ENCODE data around the gene PDE6C. TPM values are rescaled to one million over a fixed set of nuclear protein-coding genes. Genes with fewer than 3 reads are reported as not detected.

The PDE6C gene
- not detected in 2 replicates for total RNA-seq (2014; rRNA removed; shearing (Covaris generic))
- polyA plus RNA-seq (2015; cell fraction: cytosol; rRNA removed) = 0.66 TPM in 1 of 2 replicates, not detected in the other
- not detected in 2 replicates for polyA plus RNA-seq (2015; cell fraction: nucleus; rRNA removed)

DNA sequence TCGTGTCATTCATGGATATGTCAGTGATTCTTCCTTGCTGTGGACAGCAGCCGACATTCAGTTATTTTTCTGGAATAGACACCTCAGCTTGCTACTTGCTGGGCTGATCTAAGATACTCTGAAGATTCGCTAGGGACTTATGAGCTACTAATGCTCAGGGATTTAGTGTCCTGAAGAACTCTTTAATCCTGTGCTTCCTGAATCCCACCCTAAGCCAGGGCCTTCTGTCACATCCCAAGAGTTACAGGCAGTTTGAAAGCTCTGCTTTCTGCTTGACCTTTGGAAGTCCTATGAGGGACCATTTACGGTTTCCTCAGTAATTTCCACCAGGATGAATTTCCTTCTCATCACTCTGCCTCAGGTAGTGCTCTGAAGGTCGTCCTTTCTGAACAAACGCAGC is at the start of gene PDE6C:
Gene PDE6C (plus strand): TSS at position 227 of the 400 bp plus-strand sequence. CDS start 189 bp downstream, outside the sequence.
- DNase-seq (ENCODE audit: low read depth) = no peak

DNA sequence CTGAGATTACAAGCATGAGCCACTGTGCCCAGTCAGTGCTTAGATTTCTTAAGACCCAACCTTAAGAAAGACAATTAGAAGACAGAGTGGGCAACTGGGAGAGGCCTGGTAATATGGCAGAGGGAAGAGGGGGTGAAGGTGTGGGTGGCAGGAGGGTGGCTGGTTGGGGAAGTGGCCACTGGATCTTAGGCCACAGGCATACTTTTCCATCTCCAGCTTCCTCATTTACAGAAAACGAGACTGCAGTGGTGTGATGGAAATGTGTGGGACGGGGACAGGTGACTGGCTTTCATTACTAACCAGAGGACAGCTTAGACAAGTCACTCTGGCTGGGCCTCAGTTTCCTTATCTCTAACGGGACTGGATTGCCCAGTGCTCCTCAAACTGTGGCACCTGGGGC is 46.9 kb upstream of the PDE6C start:
- no peak for DNase-seq (ENCODE audit: low read depth)

DNA sequence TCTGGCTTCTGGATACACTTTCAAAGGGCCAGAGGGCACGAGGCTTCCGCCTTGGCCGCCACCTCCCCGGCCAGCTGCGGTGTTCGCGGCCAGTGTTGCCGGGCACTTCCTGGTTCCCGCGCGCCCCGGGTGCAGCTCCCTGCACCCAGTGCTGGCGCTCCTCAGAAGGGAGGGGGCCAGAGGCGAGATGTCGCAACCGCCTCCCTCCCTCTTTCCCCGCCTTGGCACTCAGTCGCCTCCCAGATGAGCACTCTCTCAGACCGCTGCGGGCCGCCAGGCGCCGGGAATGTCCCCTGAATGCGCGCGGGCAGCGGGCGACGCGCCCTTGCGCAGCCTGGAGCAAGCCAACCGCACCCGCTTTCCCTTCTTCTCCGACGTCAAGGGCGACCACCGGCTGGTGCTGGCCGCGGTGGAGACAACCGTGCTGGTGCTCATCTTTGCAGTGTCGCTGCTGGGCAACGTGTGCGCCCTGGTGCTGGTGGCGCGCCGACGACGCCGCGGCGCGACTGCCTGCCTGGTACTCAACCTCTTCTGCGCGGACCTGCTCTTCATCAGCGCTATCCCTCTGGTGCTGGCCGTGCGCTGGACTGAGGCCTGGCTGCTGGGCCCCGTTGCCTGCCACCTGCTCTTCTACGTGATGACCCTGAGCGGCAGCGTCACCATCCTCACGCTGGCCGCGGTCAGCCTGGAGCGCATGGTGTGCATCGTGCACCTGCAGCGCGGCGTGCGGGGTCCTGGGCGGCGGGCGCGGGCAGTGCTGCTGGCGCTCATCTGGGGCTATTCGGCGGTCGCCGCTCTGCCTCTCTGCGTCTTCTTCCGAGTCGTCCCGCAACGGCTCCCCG is 45.7 kb upstream of the PDE6C start, which contains the start of gene FFAR4:
Gene FFAR4 (plus strand): TSS at position 231 of the 842 bp plus-strand sequence. CDS start 56 bp downstream, at position 287.
- no peak for DNase-seq (ENCODE audit: low read depth)

DNA sequence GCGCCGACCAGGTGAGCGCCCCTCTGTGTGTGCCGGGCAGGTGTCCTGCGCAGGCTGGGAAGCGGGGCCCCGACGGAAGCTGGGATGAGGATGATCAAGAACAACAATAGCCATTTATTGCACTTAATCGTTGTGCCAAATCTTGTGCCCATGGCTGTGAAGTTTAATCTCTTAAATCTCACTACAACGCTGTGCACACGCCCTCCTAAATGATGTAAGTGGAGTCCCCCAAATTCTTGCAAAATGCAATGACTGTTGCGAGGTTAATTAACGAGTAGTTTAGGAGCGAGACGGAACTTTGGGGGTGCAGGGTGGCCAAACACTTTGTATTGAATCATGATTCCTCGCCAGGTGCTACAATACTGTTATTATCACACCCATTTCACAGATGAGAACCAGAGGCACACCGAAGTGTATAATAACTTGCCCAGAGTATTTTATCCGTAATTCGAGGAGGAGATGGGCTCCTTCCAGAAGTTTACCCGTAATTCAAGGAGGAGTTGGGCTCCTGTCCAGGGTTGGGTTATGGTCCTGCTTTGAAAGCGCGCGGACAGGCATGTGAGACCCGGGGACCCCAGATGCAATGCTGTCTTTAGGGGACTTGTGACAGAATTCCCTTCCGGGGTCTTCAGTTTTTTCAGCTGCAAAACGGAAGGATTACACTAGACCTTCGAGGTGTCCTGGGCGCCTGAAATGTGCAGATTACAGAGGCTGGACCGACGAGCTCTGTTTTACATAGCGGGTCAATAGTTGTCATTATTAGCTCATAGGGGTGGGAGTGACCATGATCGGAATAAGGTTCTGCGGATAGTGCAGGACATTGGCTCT is 44.8 kb upstream of the PDE6C start:
- DNase-seq (ENCODE audit: low read depth) = no peak

DNA sequence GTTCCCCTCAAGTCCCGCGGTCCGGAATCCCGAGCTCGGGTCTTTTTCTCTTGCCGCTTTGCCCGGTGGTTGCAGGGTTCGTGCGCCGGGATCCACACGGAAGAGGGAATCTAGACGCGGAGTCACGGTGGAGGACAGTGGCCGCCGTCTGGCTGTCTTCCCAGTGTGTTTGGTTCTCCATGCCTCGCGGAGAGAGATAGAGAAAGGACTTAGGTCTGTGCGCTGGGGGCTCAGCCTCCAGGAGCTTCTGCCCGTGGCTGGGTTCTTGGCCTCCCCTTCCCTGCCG is 44.3 kb upstream of the PDE6C start:
- DNase-seq (ENCODE audit: low read depth) = no peak

DNA sequence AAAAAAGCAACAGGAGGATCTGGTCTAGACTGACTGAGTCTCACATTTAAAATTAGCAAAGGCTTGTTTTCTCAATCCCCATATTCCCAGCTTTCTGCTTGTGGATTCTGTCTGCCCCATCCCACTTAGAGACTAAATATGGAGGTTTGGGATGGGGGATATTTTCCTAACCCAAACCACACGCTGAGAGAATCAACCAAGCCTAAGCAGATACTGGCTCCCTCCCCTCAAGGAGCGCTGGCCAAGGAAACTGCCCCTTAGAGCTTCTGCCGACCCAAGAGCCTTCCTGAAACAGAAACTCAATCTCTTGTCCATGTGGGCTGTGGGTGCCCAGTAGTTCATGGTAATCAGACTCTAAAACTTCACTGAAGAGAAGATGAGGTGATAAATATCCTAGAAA is 42.0 kb upstream of the PDE6C start:
- DNase-seq (ENCODE audit: low read depth) = no peak

DNA sequence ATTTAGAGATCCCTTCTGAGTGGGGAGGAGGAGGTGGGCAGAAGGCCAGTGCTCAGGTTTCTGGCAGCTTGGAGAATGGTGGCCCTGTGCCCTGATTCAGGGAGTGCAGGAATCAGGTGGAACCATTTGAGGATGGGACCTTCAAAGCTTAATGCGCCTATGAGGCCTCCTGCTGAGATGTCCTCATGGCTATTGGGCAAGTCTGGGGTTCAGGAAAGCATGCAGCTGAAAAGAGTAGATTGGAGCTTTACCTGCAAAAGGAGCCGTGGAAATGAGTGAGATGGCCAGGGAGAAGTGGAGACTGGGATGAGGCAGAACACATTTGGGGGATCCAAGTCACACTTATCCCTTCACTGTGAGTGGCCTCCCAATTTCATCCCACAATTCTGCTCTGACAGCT is 39.7 kb upstream of the PDE6C start:
- no peak for DNase-seq (ENCODE audit: low read depth)

DNA sequence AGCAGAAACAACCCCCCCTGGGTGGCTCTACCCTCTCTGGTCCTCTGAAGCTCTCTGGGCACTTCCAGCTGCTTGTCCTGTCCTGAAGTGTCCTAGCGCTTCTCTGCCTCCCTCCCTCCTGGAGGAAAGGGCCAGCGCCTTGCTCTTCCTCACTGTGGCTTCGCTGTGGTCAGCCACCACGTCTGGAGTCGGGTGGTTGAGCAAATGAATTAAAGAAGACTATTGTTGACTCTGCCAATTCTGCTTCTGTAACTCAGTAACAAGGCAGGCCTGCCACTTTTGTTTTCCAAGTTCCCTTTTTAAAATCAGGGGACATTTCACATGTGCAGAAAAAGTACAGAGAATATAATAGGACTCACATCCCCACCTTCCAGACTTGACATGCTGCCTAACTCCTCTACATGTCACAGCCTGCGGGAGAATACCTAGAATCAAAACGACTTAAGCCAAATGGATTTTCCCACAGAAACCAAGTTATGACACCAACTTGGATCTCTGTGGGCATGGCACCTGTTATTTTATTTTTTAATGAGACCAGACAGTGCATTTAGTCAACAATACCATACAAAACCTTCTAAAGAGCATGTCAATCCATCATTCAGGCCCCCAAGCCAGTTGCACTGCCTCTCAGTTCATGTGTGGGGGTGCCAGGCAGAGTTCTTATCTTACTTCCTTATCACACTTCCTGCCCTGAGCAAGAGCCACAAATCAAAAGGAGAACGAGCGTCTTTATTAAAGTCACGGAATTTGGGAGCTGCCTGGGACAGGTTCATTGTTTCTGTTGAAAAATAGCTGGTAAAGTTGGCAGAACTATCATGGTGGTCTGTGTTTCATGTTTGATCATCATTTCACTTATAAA is 39.1 kb upstream of the PDE6C start:
- no peak for DNase-seq (ENCODE audit: low read depth)

DNA sequence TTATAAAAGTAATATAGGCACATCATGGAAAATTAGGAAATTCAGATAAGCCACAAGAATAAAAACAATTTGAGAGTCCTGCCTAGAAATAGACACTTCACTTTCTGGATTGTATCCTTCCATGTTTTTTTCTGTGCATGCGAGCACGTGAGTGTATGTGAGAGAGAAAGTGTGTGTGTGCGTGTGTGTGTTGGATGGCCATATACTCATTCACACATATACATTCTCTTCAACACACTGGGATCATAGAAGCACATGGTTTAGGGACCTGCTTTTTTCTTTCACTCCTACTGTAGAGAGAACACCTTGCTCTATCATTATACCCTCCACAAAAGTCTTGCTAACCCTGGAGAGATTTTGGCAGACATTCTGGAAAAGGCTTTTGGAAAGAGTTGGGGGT is 38.4 kb upstream of the PDE6C start:
- no peak for DNase-seq (ENCODE audit: low read depth)

DNA sequence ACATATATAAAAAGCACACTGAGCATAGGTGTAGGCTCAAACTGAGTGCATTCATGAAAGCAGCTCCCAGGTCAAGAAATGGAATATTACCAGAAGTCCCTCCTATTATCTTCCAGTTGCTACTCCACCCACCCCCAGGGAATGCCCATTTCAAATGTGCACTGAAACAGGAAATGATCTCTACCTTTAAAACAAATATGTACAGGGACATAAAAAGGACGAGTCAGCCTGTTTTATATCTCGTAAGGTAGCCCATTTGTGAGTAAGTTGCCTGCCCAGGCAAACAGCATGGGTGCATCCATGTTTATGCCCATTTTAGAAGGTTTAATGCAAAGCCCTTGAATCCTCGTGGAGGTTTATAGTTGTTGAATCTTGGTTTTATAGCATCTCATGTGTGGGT is 35.4 kb upstream of the PDE6C start:
- DNase-seq (ENCODE audit: low read depth) = no peak

DNA sequence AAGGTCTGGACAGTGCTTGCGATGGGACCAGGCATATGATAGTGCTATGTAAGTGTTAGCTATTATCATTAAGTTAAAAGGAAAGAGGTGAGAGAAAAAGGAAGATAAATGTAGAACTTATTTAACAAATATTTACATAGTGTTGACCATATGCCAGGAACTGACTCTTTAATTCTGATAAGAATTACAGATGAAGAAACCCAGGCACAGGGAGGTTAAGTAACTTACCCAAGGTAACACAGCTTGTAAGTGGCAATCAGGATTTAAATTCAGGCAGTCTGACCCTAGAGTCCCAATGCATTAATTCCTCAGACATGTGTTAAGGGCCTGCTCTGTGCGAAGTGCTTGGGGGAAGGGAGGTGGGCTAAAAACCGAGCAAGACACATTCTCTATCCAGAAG is 34.8 kb upstream of the PDE6C start:
- no peak for DNase-seq (ENCODE audit: low read depth)

DNA sequence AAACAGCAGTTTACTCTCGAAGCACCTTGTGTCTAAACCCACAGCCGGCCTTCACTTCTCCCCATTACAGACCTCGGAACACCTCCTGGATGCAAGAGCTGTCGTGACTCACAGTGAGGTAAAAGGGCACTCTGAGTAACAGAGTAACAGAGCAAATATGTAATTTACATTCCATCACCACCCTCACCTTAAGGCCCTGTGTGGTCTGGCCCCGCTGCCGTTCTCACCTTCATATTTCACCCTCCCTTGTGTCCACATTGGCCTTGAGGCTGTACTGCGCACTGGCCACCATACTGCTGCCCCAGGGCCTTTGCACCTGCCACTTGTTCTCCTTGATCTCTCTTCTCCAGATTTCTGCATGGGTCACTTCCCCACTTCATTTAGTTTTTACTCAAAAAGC is 33.2 kb upstream of the PDE6C start:
- DNase-seq (ENCODE audit: low read depth) = peak; percentile 54

DNA sequence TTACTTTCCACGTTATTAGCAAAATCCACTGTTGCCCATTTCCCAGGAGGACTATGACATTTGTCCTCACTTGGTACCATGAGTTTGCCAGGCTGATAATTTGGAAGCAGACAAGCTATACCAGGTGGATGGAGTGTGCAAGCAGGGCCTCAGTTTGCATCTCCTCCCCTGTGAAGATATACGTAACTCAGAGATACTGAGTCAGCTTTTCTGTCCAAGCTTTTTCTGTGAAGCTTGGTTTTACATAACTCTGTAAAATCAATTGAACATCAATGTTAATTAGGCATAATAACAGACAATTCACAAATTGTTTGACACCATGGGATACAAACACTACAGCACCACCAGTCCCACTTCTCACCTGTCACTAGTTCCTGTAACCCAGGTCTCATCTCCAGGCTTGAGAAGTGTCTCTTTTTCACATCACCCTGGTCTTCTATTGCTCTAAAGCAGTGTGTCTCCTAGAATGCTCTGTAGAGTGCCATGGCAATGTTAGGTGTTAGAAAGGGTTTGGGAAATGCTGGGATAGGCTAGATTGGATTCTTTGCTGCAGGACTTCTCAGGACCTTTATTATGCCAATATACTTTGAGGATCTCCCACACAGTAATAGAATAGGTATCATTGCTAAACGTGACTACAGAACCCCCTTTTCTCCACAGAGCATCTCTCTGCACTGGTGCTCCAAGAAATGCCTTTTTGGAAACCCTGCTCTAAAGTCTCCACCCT is 32.2 kb upstream of the PDE6C start:
- DNase-seq (ENCODE audit: low read depth) = no peak

DNA sequence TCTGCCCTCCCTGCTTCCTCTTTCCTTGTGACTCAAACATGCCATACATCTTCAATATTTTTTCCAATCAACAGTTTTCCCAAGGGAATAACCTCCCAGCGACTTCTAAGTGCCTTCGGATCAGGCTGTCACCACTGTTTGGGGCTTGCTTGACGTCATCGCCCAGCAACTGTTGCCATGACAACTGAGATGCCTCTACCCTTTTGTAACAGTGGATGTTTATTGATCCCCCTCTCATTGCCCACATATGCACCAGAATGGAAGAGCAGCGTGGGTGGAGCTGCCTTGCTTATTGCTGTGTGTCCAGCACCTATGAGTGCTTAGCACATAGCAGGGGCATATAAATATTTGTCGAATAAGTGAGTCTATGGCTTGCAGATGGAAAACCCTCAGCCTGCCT is 31.5 kb upstream of the PDE6C start:
- DNase-seq (ENCODE audit: low read depth) = peak; percentile 29

DNA sequence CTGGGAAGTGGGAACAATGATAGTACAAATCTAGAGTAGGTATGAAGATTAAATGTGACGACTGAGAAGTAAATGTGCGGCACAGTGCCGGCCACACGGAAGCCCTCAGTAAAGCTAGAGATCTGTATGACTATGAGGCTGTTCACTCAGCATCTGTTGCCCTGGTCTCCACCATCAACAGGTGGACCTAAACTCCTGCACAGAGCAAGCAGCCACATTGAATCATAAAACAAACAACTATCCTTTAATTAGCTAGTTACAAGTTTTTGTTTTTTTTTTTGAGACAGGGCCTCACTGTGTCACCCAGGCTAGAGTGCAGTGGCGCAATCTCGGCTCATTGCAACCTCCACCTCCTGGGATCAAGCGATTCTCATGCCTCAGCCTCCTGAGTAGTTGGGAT is 27.9 kb upstream of the PDE6C start:
- no peak for DNase-seq (ENCODE audit: low read depth)

DNA sequence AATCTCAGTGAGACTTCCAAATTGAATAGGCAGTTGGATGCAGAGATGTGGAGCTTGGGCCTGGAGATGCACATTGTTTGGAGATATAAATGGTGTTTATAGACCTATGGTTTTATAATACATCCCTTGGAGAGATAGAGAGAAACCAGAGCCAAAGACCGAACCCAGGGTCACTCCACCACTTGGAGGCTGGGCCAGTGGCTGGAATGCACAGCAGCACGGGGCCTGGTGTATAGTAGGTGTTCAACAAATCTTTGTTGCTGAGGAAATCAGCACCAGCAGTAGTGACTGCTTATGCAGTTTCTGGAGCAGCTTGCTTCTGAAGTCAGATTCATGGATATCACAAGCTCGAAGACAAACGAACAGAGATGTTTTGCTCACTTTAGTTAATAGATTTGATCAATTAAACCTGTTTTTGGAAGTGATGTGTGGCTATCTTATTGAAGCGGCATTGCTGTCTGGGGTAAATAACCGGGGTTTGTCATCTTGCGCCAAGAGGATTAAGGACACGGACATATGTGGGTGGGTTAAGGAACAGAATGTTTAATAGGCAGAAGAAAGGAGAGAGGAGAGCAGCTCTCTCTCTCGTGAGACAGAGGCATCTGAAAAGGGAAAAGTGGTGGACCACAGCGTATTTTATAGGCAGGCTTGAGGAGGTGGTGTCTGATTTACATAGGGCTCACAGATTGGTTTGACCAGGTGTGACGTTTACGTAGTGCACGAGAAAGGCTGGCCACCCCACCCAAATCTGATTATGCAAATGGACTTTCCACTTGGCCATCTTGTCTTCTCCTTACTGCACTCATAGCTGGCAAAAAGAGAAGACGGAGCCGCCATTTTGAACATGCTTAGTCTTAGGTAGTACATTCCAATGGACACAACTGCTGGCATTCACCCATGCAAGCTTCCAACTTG is 22.4 kb upstream of the PDE6C start:
- DNase-seq (ENCODE audit: low read depth) = no peak

DNA sequence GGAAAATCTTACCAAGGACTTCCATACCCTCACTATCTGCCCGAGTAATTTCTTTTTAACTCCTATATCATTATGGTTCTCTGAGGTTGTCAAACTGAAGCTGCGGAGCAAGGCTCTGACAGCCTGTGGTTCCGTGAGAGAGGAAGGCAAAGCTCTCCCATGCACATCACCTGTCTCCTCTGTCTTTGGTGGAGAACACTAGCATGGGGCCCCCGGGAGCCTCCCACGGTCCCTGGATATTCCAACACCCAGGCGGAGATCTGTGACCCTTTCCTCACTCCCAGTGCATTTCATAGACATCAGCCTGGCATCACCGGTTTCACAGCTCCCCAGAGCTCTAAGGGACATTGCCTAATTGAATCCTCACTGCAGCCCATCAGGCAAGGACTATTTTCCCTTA is 21.7 kb upstream of the PDE6C start:
- DNase-seq (ENCODE audit: low read depth) = no peak

DNA sequence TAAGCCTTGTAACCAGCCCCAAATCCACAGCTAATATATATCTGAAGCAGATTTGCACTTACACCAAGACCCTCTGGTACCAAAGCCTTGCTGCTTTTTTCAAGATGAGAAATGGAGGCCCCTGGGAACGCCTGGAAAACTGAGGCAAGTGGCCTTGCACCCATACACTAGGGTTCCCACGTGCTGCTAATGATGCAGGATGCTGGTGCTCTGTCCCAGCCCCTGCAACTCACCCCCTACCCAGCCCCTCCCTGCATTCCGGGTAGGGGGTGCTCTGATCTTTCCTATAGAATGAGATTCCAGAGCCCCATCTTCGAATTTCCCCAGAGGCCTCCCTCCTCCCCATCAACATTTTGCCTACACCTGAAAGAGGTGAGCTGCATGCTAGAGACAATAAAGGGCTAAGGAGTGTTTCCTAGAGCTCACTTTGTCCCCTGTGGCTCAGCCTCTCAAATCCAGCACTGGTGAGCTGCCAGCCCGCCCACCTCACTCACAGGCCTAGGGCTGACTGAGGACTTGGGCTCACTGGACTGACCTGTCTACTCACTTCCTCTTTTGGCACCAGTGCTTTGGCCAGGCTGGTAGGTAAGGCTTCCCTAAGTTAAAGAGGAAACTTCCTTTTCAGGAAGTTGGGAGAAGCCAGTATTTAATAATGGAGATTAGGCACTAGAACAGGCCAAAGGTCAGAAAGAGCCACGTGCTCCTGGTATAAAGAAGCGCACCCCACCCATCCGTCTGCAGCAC is 21.1 kb upstream of the PDE6C start:
- DNase-seq (ENCODE audit: low read depth) = no peak

DNA sequence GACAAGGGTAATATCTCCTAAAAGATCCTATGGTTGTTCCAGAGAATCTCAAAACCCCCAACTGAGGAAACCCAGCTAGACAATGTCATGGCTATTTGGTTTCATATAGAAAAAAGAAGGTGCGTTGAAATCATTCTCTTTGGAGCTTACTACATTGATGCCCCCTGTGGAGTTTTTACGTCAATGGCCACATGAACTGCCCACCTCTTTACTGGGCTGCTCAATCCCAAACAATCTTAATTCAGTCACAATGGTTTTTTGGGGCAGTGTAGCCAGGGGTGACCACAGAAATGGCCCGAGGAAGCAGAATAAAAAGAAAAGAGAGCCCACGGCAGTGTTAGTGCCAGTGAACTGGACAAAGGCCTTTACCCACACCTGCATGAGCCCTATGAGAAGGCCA is 19.1 kb upstream of the PDE6C start:
- no peak for DNase-seq (ENCODE audit: low read depth)

All from HT1080 (cell line).